Fibroblast of lung (primary cell): ENCODE results near the gene ACVR1C. TPM values are rescaled to one million over a fixed set of nuclear protein-coding genes. Genes with fewer than 3 reads are reported as not detected.

Experiments used
- polyA plus RNA-seq, 2 donors: library from polyadenylated mRNA; depleted of rRNA in 1 of 2; stranded (reverse) in 1 of 2; unstranded in 1 of 2; fragments of >200 nt; gene quantifications; 2 replicates each; pipeline ENCODE4 v1.2.1, GENCODE V29; 2011 to 2012; ENCODE audit warnings: missing spikeins in 1 of 2
- total RNA-seq: library from RNA; depleted of rRNA; stranded (reverse); fragments of >200 nt; gene quantifications from 2 replicates; pipeline ENCODE4 v1.2.1, GENCODE V29; 2014

Gene ACVR1C
- total and polyA plus RNA-seq, 2 donors (not counting 1 experiment from before 2014, with no cell fraction given), result 0.35 to 0.83 TPM

Other genes with a start within 250 kb of the ACVR1C start
- not detected in 2 replicates for gene CYTIP, start 184.8 kb downstream of the ACVR1C start, total RNA-seq
- gene CYTIP, start 184.8 kb downstream of the ACVR1C start, polyA plus RNA-seq, result 0.17 TPM in 1 of 2 replicates, not detected in the other
- 30.8 and 42.9 TPM in 2 replicates for gene ACVR1, start 247.5 kb upstream of the ACVR1C start, total RNA-seq
- gene ACVR1, start 247.5 kb upstream of the ACVR1C start, polyA plus RNA-seq, result 57.1 and 72.1 TPM in 2 replicates